Loucy (cell line): Measurements from ENCODE around the gene FFAR1.

Source experiments
- H2AFZ ChIP-seq: fragments of 200-600 bp; sonication (generic); 2 replicates; pipeline ENCODE4 v1.6.0; 2016; ENCODE audit warnings: antibody characterized with exemption, mild to moderate bottlenecking, low read length, moderate library complexity
- H3F3A ChIP-seq: fragments of 200-600 bp; 2 replicates; pipeline ENCODE4 v1.6.0; 2016; ENCODE audit warnings: antibody characterized with exemption, low read depth, mild to moderate bottlenecking
- H3K27me3 ChIP-seq: fragments of 200-600 bp; sonication (generic); 2 replicates; pipeline ENCODE4 v1.6.1; 2014; ENCODE audit warnings: low read length, mild to moderate bottlenecking; ENCODE audit not compliant: insufficient read depth, poor library complexity, severe bottlenecking
- H3K36me3 ChIP-seq: fragments of 200-600 bp; sonication (generic); 2 replicates; pipeline ENCODE4 v1.6.1; 2016; ENCODE audit warnings: low read length; ENCODE audit not compliant: insufficient read depth
- H3K4me1 ChIP-seq: fragments of 200-600 bp; sonication (generic); 2 replicates; pipeline ENCODE4 v1.5.1; 2014; ENCODE audit warnings: low read length, mild to moderate bottlenecking; ENCODE audit not compliant: insufficient read depth, poor library complexity, severe bottlenecking
- H3K4me2 ChIP-seq: fragments of 200-600 bp; sonication (generic); 2 replicates; pipeline ENCODE4 v1.6.0; 2014; ENCODE audit warnings: antibody characterized with exemption, low read length, low read depth, mild to moderate bottlenecking; ENCODE audit not compliant: poor library complexity, severe bottlenecking
- H3K4me3 ChIP-seq: fragments of 200-600 bp; sonication (generic); 2 replicates; pipeline ENCODE4 v1.5.1; 2014; ENCODE audit warnings: low read length, mild to moderate bottlenecking, mixed read lengths; ENCODE audit not compliant: poor library complexity, severe bottlenecking
- H3K79me2 ChIP-seq: fragments of 200-600 bp; sonication (generic); 2 replicates; pipeline ENCODE4 v1.6.1; 2014; ENCODE audit warnings: low read length; ENCODE audit not compliant: insufficient read depth
- H3K9ac ChIP-seq: fragments of 200-600 bp; sonication (generic); 2 replicates; pipeline ENCODE4 v1.6.0; 2014; ENCODE audit warnings: mild to moderate bottlenecking, low read depth, low read length, moderate library complexity; ENCODE audit not compliant: poor library complexity, severe bottlenecking
- H3K9me2 ChIP-seq: fragments of 200-600 bp; sonication (generic); replicated peaks from 2 replicates; pipeline ENCODE4 v1.6.1; 2016; ENCODE audit warnings: low read depth, low read length, mixed read lengths
- H3K9me3 ChIP-seq: fragments of 200-600 bp; sonication (generic); 2 replicates; pipeline ENCODE4 v1.6.1; 2014; ENCODE audit warnings: mild to moderate bottlenecking, antibody characterized with exemption, low read length, low read depth; ENCODE audit not compliant: insufficient read depth
- H4K20me1 ChIP-seq: fragments of 200-600 bp; sonication (generic); 2 replicates; pipeline ENCODE4 v1.6.0; 2014; ENCODE audit warnings: antibody characterized with exemption, low read length, mild to moderate bottlenecking; ENCODE audit not compliant: insufficient read depth, poor library complexity, severe bottlenecking
- CTCF ChIP-seq: fragments of 200-600 bp; sonication (generic); conservative IDR thresholded peaks from 2 replicates; pipeline ENCODE4 v1.5.1; 2014; ENCODE audit warnings: mild to moderate bottlenecking, antibody characterized with exemption, low read length
- EZH2phosphoT487 ChIP-seq: fragments of 200-600 bp; IDR thresholded peaks from 2 replicates; pipeline ENCODE4 v1.6.1; 2018; ENCODE audit warnings: antibody characterized with exemption, mild to moderate bottlenecking, moderate library complexity, borderline replicate concordance

Gene FFAR1

GRCh38 chr19:35342430-35342829 is 5.3 kb upstream of the FFAR1 start:
- H3K4me1 ChIP-seq = peaks cover 15% of the 10 kb centered on the region
- no peak overlapping the region for H3K9ac ChIP-seq
- TF ChIP-seq EZH2phosphoT487 = no peak
- H4K20me1 ChIP-seq = no peaks in the 10 kb centered on the region
- no peaks in the 10 kb centered on the region for H3K9me3 ChIP-seq
- no peaks in the 10 kb centered on the region for H3K27me3 ChIP-seq
- H3K79me2 ChIP-seq = no peaks in the 10 kb centered on the region
- no peaks in the 10 kb centered on the region for H3F3A ChIP-seq
- no peaks in the 10 kb centered on the region for H3K9me2 ChIP-seq
- no peaks in the 10 kb centered on the region for H3K36me3 ChIP-seq
- H3K4me2 ChIP-seq = no peak overlapping the region
- no peak overlapping the region for H2AFZ ChIP-seq
- H3K4me3 ChIP-seq = no peak overlapping the region

GRCh38 chr19:35344511-35345031 is 3.1 kb upstream of the FFAR1 start:
- Histone ChIP-seq H3K36me3 (no peaks in the 10 kb centered on the region), H3K27me3 (no peaks in the 10 kb centered on the region), H3K9me2 (no peaks in the 10 kb centered on the region), H3K4me2 (no peak overlapping the region), H4K20me1 (no peaks in the 10 kb centered on the region), H3K9me3 (no peaks in the 10 kb centered on the region), H3K79me2 (no peaks in the 10 kb centered on the region), H3K4me3 (no peak overlapping the region), H3F3A (no peaks in the 10 kb centered on the region), H2AFZ (no peak overlapping the region), H3K9ac (no peak overlapping the region), H3K4me1 (peaks cover 29% of the 10 kb centered on the region)
- TF ChIP-seq EZH2phosphoT487 (no peak), CTCF (no peak)

GRCh38 chr19:35345671-35346111 is 2.0 kb upstream of the FFAR1 start:
- H3K9ac ChIP-seq = no peak overlapping the region
- H3K4me2 ChIP-seq = no peak overlapping the region
- no peaks in the 10 kb centered on the region for H3K27me3 ChIP-seq
- no peaks in the 10 kb centered on the region for H4K20me1 ChIP-seq
- H3K79me2 ChIP-seq = no peaks in the 10 kb centered on the region
- H3F3A ChIP-seq = no peaks in the 10 kb centered on the region
- no peaks in the 10 kb centered on the region for H3K36me3 ChIP-seq
- H3K4me1 ChIP-seq = peaks cover 29% of the 10 kb centered on the region
- no peak overlapping the region for H3K4me3 ChIP-seq
- H3K9me2 ChIP-seq = no peaks in the 10 kb centered on the region
- H3K9me3 ChIP-seq = no peaks in the 10 kb centered on the region
- TF ChIP-seq EZH2phosphoT487 = no peak
- no peak for TF ChIP-seq CTCF
- H2AFZ ChIP-seq = no peak overlapping the region
